GM13976 (cell line): ENCODE data around the gene CTSH.

Source experiments
- DNase-seq: peaks from one replicate; pipeline ENCODE4 v3.0.0; 2012; ENCODE audit warnings: low spot score
- in situ Hi-C: fragments of 300-500 bp; cut with MboI; formaldehyde crosslinking; loops from one replicate; pipeline ENCODE4 v1.12.0; 2022; ENCODE audit warnings: low sequenced_read_pairs, mixed read lengths, inconsistent platforms; ENCODE audit not compliant: unreplicated experiment
- TF ChIP-seq, protein P1 (sequence below): IDR thresholded peaks from 2 replicates; pipeline ENCODE4 v1.5.1; 2012; ENCODE audit warnings: borderline replicate concordance, mild to moderate bottlenecking; ENCODE audit not compliant: insufficient read depth; ENCODE audit errors: extremely low read depth, missing control alignments, control extremely low read depth

Gene CTSH, protein sequence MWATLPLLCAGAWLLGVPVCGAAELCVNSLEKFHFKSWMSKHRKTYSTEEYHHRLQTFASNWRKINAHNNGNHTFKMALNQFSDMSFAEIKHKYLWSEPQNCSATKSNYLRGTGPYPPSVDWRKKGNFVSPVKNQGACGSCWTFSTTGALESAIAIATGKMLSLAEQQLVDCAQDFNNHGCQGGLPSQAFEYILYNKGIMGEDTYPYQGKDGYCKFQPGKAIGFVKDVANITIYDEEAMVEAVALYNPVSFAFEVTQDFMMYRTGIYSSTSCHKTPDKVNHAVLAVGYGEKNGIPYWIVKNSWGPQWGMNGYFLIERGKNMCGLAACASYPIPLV

DNA sequence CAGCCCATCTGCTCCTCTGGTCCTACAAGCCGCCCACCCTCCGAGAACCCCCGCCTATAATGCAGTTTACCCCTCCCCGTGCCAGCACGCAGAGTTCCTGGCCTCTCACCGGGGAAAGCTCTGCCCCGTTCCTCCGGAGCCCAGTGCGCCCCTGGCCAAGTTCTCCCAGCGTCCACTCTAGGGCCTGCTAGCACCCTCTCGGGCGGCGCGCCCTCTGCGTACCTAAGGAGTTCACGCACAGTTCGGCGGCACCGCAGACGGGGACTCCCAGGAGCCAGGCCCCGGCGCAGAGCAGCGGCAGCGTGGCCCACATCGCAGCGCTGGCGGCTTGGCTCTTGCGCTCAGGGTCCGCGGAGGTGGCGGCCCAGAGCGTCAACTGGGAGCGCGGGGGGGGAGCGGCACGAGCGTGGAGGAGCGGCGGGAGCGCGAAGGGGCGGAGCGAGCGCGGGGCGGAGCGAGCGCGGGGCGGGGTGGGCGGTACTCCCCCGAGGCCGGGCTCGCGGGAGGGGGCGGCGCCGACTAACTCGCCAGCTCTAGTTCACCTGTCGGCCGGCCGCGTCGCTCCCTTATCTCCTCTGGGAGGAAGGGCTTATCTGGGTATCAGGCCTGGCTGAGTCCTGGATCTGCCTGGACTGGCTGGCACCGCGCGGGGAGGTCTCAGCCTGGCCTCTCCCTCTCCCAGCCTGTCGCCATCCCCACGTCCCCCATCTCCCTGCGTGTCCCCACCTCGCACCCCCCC lies at the start of gene CTSH:
TSS of gene CTSH (minus strand) at position 378 of the 739 bp plus-strand sequence. CDS start at position 313, 65 bp downstream.
- TF ChIP-seq, protein P1, sequence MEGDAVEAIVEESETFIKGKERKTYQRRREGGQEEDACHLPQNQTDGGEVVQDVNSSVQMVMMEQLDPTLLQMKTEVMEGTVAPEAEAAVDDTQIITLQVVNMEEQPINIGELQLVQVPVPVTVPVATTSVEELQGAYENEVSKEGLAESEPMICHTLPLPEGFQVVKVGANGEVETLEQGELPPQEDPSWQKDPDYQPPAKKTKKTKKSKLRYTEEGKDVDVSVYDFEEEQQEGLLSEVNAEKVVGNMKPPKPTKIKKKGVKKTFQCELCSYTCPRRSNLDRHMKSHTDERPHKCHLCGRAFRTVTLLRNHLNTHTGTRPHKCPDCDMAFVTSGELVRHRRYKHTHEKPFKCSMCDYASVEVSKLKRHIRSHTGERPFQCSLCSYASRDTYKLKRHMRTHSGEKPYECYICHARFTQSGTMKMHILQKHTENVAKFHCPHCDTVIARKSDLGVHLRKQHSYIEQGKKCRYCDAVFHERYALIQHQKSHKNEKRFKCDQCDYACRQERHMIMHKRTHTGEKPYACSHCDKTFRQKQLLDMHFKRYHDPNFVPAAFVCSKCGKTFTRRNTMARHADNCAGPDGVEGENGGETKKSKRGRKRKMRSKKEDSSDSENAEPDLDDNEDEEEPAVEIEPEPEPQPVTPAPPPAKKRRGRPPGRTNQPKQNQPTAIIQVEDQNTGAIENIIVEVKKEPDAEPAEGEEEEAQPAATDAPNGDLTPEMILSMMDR = no peak
- peak; percentile 96 for DNase-seq

DNA sequence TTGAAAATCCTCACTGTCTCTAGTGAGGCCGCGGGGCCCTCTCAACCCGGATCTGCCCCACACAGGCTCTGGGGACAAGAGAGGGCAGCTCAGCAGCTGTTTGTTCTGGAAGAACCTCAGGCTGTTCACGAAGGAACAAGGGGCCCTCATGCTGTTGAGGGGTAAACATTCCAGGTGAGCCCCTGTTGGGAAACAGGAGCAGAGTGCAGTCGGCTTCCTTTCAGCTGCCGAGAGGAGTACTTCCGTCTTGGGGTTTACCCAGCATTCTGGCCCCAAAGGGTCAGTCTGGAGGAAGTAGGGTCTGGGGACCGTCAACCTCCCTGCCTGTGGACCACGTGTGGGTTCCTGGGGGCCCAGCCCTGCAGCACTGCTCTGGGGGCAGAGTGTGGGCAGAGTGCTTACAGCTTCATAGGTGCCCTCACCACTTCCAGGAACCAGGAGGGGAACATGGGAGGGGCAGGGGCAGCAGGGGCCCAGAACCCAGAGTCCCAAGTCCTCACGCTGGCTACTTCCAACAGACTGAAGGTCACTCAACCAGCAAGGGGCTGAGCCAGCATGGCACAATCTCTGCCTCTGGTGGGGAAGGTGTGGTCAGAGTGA lies 49.2 kb upstream of the CTSH start:
- in situ Hi-C loops = no loop called here
- TF ChIP-seq, protein P1 = no peak
- DNase-seq = no peak

More for the DNA sequence above, at the start of gene CTSH:
- in situ Hi-C loops = no loop called here

DNA sequence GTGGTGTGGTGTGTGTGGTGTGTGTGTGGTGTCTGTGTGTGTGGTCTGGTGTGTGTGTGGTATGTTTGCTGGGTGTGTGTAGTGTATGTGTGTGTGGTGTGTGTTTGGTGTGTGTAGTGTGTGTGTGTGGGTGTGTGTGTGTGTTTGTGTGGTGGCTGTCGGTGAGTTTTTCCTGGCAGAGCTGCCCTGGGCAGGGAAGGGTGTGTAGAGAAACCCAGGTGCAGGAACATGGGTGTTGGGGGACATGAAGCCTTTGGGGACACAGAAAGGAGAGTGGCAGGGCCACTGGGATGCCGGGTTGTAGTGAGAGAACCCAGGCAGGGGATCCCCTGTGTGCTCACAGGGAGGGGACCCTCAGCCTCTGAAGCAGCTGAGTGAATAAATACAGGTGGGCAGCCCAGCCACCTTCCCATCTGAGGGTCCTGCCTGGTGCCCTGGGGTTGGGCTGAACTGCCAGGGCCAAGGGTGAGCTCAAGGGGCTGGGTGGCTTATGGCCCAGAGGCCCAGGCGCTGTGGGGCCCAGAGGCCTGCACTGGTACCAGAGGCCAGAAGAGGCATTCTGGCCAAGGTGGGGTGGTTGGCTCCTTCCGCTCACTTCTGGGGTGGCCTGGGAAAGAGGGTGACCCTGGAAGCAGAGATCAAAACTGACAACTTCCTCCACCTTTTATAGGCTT lies 48.5 kb upstream of the CTSH start:
- DNase-seq = no peak
- in situ Hi-C loops = no loop called here
- TF ChIP-seq, protein P1 = no peak

DNA sequence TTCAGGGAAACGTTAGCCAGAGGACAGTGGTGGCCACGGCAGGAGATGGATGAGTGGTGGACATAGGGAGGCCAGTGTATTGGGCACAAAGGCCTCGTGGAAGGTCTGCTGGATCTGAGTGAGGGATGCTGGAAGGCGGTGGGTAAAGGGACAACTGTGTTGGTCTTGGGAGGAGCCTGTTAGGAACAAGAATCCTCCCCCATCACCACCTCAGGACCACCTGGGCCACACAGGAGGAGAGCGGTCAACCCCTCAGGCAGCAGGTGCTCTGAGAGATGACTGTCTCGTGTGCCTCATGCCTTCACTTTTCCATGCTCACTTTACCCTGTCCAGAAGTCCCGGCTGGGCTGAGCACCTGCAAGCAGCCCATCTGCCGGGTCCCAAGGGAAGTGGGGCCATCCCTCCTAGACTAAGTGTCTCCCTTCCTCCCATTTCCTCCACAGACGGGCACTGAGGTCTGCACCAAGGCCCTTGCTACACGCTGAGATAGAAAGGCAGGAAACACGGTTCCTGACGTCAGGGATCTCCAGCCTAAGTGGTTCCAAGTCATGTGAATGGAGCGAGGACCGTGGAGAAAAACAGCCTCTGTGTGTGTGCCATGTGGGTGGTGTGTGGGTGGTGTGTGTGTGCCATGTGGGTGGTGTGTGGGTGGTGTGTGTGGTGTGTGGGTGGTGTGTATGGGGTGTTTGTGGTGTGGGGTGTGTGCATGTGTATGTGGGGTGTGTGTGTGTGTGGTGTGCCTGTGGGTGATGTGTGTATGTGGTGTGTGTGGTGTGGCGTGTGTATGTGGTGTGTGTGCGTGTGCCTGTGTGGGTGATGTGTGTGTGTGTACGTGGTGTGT lies 47.8 kb upstream of the CTSH start:
- TF ChIP-seq, protein P1 = no peak
- no peak for DNase-seq
- in situ Hi-C loops = no loop called here

DNA sequence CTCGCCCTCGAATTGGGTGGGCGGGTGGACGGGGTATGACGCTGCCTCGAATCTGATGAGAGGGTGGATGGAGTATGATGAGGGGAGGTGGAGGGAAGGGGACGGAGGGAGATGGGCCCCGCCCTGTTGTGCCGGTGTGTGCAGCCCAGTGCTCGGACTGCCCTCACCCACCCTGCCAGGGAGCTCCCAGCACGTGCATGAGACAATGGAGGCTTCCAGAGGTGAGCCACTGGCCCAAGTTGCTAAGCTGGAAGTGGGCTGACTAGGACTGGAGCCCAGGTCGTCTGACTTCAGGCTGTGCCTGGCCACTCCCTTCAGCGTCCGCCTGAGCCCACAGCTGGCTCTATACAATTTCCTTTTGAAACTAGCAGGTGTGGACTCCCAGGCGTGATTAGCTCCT lies 47.0 kb upstream of the CTSH start:
- DNase-seq = peak; percentile 13
- in situ Hi-C loops = no loop called here
- TF ChIP-seq, protein P1 = no peak

DNA sequence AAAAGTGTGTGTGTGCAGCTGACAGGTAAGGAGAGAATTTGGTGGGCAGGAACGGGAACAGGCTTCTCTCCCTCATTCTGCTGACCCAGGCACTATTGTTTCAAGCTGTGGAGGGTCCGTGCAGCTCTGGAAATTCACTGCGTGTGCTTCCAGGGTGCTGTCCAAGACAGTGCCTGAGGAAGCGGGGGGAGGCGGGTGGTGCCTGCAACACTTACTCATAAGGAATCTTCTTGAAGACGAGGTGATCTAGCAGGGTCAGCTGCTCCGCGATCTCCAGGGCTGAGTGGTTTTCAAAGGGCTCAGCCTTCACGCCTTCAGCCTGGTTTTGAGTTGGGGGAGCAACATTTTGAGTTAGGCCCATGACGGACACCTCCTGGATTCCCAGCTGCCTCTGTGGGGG lies 46.6 kb upstream of the CTSH start:
- in situ Hi-C loops = no loop called here
- DNase-seq = no peak

More for the DNA sequence above, 46.6 kb upstream of the CTSH start:
- TF ChIP-seq, protein P1 = no peak
